NK-92 treated with Interleukin-12 subunit alpha and Interleukin-12 subunit beta, amount 100 ng/mL, for 24 hours (cell line): ENCODE data around the gene UBE2Q2.
A peak's percentile ranks its signal among the peaks of the same experiment; 100 is the strongest.
"Not testable (repeated sequence)": the region's sequence is repeated elsewhere in the genome, so short reads cannot be mapped to it uniquely, and the experiment has no call there.

ENCODE experiments used
- DNase-seq: peaks from one replicate; lab custom pipeline; 2025; lab: John Stamatoyannopoulos, UW

UBE2Q2 gene

DNA sequence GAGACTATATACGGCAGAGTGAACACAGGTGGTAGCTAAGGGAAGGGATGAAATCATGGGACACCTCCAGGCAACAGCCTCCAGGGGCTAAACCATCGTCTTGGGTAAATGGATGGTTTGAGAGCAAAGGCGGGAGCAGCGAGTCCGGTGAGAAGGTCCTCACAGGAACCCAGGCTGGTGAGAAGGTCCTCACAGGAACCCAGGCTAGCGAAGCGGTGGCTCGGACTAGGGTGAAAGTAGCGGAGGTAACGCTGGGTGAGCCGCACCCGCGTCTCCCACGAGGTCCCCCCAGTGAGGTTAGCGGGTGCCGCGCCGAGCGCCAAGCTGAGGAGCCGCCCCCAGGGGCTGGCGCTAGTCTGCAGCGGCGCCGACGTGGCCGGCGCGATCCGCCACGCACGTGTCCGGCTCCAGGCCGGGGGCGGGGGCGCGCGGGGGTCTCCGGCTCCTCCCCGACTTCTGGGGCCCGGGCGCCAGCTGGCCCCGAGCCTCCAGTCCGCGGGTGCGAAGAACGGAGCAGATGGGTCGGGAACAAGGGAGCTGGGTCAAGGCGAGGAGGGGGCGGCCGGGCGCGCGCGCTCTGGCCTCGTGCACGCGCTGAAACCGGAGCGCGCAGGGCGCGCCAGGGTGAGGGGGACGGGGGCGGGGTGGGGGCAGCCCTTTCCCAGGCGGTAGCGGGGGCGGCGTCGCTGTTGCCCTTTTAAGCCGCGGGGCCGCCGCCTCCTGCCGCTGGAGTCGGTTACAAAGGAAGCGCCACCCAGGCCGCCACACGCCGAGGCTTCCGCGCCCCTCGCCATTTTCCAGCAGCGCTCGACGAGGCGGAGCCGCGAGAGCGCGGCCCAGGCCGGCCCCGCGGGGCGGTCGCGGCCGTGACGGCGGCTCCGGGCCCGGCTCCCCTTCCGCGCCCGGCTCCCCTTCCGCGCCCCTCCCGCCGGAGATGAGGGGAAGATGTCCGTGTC is at the start of gene UBE2Q2:
Gene UBE2Q2, plus strand, starts transcription at position 726 of the 956 bp plus-strand sequence. Its CDS starts 220 bp downstream, at position 946.
- DNase-seq, result peak; percentile 86

DNA sequence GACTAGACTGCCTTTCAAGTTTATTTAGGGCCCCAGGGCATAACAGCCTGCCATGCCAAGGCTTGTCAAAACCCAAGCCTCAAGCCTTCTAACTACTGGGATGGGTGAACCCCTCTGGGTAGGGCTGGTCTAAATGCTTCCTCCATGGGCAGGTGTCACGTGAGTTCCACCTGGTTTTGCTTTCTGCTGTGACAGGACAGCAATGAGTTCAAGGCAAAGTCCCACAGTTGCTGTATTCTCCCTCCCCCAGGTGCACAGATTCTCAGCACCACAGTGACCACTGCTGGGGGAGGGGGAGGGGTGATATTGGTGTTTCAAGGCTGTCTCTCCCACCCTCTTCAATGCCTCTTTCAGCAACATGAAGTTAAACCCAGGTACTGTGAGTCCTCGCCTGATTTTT is 46.9 kb upstream of the UBE2Q2 start:
- no peak for DNase-seq

DNA sequence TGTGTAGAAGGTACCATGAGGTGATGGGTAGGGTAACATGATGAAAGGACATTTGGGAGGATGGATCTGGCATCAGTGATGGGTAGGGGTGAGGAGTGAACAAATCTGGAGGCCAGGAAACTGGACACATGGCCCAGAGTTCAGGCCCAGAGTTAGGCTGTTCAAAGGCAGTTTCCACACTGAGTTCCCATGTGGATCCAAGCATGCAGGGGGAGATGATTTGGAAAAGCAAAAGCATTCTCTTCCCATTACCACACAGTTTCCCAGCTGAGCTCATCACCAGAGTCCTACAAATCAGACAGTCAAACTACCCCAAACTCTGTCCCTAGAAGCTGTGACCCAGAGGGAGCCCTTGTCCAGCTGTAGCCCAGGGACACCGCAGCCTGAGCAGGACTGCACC is 46.1 kb upstream of the UBE2Q2 start:
- DNase-seq, result not testable (repeated sequence)

DNA sequence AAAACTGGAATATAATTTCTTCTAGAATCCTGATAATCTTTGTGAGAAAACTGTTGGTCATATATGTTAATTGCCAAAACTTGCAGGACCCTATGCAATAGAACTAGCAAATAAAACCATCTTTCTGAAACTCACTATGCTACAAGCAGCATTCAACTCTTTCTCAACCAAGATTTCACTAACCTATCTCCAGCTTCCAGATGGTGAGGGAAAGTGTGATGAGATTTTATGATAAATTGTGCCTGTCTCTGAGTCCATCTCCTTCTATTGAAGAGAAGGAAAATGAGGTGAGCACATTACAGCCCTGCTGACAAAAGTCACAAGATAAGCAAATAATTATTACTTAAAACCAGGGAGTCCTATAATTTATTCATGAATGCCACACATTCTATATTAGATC is 44.1 kb upstream of the UBE2Q2 start:
- DNase-seq, result no peak

DNA sequence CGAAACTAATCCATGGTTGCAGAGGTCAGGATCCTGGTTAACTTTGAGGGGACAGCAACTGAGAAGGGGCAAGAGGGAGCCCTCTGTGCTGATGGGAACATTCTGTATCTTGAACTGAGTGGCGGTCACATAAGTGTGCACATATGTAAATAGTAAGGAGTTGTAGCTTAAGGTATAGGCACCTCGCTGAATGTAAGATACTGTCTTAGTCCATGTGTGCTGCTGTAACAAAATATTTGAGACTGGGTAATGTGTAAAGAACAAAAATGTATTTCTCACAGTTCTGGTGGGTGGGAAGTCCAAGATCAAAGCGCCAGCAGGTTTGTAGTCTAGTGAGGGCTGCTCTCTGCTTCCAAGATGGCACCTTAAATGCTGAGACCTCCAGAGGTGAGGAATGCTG is 42.8 kb upstream of the UBE2Q2 start:
- DNase-seq, result not testable (repeated sequence)

DNA sequence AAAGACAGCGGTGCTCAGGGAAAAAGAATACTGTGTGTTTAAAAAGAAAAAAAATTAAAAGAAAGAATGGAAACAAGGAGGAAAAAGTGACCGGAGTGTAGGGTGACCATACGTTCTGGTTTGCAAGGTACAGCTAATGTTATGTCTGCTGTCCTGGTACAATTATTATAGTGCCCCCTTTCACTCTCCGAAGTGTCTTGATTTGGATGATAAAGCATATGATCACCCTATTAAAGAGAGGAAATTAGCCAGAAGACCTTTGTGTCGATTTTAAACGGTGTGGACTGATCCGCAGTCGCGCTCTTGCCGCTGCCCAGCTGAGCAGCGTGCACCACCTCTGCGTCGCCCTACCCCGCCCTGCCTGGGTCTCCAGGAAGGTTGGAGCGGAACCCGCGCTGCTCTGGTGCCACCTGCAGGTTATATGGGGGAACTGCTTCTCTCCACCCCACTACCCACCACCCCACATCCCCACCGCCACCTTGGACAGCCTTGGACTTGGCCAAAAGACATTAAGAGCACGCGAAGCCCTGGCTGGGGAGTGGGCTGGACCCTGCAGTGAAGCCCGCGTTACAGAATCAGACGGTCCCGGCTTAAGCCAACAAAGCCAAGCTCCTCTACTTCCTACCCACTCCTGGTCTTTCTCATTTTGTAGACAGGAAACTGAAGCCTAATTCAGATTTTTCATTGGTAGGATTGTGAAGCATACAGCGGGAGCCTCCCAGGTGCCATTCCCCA is 41.2 kb upstream of the UBE2Q2 start:
- peak; percentile 68 for DNase-seq

DNA sequence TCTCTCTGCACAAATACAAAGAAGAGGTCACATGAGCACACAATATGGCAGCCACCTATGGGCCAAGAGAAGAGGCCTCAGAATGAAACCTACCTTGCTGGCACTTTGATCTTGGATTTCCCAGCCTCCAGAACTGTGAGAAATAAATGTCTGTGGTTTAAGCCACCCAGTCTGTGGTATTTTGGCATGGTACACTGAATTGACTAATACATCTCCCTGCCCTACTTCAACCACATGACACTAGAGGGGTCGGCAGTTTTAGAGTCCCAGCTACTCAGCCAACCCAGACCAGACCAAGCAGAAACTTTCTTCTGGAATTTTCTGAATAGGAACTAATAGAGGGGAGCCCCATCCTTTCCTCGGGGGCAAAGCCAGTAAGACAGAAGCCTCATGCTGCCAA is 35.8 kb upstream of the UBE2Q2 start:
- not testable (repeated sequence) for DNase-seq

DNA sequence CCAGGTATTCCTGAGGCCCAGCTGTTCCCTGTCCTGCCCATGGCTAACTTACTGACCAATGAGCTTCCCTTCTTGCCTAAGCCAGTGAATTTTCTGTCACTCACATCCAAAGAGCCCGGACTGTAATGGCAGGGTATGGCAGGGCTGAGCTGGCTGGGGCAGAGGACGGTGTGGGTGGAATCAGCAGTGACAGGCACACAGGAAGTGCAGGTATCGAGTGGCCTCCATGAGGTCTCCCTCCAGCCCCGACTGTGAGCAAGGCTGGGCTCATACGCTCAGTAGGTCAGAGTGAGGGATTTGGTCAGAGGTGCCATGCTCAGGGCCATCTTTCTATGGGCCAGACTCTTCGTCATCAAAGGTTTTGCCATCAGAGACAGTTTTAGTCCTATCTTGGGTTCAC is 35.2 kb upstream of the UBE2Q2 start:
- DNase-seq, result not testable (repeated sequence)

DNA sequence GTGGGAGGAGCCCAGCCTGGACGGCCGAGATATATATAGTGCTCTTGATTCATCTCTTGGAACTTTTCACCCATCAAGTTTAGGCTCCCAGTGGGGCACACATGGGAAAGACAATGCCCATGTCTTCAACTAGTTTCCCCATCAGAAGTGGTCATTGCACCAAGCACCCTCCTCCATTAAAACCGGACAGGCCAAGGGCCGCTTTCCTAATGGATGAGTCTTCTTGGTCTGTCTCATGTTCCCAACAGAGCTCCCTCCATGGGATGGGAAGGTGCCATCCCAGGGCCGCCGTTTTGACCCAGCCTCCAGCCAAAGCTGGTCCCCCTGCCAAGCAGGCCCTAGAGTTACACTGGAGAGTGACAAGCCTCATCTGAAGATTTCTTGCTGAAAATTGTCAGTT is 34.7 kb upstream of the UBE2Q2 start:
- DNase-seq, result no peak

DNA sequence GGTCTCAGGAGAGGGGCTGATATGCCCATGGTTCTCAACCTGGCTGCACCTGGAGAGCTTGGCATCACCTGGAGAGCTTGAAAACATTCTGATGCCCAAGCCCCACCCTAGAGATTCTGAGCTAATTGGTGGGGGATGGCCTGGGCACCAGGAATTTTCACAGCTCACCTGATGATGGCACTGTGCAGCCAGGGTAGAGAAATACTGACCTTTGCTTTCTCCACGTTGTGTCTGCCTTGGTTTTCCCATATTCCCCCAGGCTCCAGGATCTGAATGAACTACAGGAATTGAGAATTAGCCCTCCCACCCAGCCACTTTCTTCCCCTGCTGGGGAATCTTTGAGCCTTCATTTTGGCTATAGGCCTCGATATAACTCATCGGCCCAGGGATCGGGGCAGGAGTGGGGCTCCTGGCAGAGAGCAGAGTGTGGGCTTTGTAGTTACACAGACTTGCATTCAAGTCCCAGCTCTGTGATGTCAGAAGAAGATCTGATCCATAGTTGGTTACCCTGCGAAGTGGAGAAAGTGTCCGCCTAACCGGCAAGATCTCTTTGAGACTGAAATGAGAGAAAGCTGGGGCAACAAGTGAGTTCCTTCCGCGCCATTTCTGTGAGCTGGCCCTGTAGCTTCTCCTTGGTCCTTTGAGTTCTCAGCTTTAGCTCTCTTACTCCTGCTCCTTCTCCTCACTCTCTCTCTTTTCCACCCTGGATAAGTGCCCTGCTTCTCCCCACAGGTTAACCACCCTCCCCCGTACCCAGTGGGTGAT is 33.1 kb upstream of the UBE2Q2 start:
- DNase-seq, result no peak

DNA sequence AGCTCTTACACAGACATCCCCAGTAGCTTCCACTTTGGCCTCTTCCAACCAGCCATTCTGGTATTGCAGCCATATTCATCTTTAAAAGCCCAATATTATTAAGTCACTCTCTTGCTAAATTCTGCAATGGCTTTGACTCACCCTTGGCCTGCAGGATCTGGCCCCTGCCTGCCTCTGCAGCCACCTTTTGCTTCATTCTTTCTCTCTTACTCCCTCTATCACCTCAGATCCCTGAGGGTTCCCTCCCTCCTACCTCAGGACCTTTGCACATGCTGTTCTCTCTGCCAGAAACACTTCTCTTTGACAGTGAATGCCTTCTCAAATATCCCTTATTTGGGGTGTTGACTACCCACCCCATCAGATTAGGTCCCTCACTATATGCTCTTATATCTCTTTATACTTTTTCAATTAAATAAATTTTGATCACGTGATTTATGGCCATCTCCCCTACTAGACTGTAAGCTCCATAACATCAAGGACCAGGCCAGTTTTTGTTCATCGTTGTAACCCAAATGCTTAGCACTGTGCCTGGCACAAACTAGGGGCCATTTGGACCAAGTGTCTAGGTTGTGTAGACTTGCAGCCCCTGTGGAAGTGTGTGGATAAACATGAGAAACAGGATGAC is 32.3 kb upstream of the UBE2Q2 start:
- DNase-seq, result no peak

DNA sequence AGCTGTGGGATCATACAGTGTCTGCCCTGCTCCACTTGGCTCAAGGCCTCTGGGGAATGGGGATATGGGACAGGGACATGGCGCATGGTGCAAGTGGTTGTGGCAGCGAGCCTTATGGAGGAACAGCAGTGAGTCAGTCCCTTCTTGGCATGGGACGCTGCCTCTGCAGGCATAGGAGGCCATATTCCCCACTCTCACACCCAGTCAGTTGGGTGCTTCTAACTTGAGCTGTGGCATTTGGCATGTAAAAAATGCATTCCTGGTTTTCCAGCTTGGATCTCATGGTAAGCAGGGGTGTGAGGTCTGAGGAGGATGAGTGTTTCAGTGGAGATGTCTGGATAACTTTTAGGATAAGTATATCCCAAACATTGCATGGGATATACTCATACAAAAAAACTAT is 31.6 kb upstream of the UBE2Q2 start:
- DNase-seq, result no peak

DNA sequence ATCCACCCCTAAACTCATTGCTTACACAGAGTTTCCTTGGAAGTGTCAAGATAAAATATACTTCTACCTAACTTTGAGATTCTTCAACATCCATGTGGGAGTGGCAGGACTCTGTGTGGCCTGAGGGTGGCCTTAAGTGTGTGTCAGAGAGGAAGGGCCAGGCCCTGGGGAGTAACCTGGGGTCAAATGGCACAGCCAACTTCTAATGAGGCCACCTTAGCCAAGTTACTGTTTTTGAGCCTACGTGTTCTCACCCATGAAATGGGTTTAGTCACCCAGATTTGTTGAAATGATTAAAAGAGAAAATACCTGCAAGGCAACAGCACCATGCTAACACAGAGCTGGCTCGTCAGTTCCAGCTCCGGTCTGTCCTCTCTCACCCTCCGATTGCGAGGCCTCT is 28.5 kb upstream of the UBE2Q2 start:
- no peak for DNase-seq

DNA sequence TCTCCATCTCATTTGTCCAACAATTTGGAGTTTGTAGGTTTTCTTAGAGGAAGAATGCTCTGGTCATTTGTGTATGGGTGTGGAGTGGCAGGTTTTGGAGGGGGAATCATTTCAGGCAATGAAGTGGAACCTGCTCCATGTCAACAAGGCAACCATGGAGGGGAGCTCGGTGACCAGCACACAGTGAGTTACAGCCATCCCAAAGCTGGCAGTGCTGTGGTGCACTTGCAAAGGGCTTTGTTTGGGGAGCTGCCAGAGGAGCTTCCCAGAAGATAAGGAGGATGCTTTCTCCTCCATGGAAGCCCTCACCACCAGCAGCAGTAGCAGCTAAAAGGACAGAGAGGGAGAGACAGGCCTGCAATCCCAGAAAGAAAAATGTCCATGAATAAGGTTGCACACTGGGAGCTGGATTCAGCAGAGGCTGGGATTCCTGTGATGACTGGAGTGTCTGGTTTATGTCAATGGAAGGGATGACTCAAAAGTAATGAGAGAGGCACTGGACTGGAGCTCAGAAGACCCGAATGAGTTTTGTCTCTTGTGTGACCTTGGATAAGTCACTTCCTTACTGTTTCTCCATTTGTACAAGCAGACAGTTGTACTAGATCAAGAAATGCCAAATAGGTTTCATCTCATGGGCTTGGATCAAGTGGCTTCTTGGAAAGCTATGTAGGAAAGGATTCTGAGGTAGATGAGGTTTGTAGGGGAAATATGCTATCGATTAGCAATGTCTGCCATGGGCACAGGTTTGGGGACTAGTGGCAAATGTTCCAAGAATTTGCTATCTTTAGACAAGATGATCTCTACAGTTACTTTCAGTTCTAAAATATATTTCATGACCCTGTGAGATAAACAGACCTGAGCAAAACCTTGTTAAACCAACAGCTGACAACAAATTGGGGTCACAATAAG is 27.2 kb upstream of the UBE2Q2 start:
- DNase-seq, result no peak

DNA sequence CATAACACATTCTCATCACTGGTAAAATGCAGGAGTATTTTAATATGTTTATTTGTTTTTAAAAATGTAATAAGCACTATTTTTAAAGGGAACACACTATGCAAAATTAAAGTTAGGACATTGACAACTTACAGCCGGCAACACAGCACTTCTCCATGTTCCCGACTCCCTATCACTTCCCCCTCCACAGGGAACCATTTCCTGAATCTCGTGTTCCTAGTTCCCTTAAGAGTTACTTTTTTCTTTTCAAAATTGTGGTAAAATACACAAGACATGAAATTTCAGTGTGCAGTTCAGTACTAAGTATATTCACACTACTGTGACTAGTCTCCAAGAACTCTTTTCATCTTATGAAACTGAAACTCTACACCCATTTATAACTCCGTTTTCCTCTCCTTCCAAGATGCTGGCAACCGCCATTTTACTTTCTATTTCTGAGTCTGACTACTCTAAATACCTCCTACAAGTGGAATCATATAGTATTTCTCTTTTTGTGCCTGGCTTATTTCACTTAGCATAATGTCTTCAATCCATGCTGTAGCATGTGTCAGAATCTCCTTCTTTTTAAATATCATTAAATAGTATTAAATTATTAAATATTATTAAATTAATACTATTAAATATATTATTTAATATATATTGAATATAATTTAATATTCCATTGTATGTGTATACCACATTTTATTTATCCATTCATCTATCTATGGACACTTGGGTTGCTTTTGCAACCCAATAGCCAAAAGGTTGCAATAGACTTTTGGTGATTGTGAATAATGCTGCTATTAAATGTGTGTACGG is 25.9 kb upstream of the UBE2Q2 start:
- DNase-seq, result no peak

DNA sequence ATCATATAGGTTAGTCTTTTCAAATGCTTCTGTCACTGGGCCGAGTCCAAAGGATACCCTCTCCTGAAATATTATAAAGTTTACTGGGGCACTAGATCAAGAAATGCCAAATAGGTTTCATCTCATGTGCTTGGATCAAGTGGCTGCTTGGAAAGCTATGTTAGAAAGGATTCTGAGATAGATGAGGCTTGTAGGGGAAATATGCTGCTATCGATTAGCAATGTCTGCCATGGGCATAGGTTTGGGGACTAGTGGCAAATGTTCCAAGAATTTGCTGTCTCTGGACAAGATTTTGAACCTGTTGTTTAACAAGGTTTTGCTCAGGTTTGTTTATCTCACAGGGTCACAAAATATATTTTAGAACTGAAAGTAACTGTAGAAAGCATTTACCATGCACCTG is 23.0 kb upstream of the UBE2Q2 start:
- no peak for DNase-seq

DNA sequence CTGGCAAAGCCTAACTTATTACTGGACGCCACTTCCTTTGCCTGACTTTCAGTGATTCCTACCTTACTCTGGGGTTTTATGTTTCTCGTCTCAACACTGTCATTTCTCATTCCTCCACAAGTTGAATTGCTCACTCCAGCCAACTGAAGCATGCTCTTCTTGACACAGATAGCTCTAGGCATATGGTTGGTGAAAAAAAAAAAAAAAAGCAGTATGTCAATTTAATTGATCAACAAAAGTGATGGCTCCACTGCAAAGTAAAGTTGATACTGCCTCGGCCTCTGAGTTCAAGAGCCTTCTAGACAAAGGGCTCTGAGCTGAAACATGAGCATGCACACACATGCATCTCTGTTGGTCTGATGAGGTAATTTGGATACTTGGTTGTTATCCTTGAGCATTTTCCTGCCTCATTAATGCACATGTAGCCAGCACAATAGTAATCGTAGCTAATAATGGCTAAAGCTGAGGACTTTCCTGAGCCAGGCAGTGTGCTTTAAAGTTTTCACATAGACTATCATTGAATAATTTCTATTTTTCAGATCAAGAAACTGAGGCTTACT is 21.4 kb upstream of the UBE2Q2 start:
- no peak for DNase-seq

DNA sequence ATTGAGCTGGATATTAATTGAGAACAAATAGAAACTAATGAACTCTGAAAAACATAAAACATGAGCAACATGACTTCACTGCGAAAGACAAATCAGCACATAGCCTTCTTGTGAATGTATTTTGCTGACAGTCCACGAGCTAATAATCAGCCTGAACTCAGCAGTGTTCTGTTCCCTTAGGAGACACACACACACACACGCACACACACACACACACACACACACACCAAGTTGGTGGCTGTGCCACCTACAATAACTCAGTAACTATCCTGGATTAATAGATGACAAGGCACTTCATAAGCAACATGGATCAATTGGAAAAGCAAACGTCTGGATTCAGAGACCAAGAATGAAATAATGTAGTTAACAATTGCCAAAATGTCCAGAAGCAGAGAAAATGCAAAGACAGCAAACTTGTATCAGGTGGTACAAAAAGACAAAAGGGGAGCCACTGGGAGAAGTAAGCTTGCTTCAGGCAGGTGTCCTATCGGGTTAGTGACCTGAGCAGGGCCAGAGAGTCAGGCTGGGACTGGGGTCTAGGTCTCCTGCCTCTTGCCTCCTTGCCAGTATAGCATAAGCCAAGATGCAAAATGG is 20.5 kb upstream of the UBE2Q2 start:
- DNase-seq, result no peak
